Smooth muscle cell (in vitro differentiated cells): ENCODE data around the gene LRMDA. TPM values are rescaled to one million over a fixed set of nuclear protein-coding genes. Genes with fewer than 3 reads are reported as not detected.

Experiments
- DNase-seq: peaks from one replicate; lab custom pipeline; 2025; ENCODE audit not compliant: unreplicated experiment; lab: John Stamatoyannopoulos, UW
- H2AFZ ChIP-seq: fragments of 200-600 bp; sonication (generic); 2 replicates; pipeline ENCODE4 v1.6.0; 2016; ENCODE audit warnings: antibody characterized with exemption, low read depth, mild to moderate bottlenecking
- H3F3A ChIP-seq: fragments of 200-600 bp; sonication (generic); 2 replicates; pipeline ENCODE4 v1.6.0; 2017; ENCODE audit warnings: antibody characterized with exemption, low read depth
- H3K27ac ChIP-seq: fragments of 200-600 bp; sonication (generic); 2 replicates; pipeline ENCODE4 v1.5.1; 2016; ENCODE audit warnings: low read depth, mild to moderate bottlenecking
- H3K27me3 ChIP-seq: fragments of 200-600 bp; sonication (generic); 2 replicates; pipeline ENCODE4 v1.6.1; 2016; ENCODE audit warnings: low read depth, mild to moderate bottlenecking
- H3K36me3 ChIP-seq: fragments of 200-600 bp; sonication (generic); 2 replicates; pipeline ENCODE4 v1.5.1; 2016; ENCODE audit warnings: low read depth
- H3K4me1 ChIP-seq: fragments of 200-600 bp; sonication (generic); 2 replicates; pipeline ENCODE4 v1.5.1; 2016; ENCODE audit warnings: low read depth
- H3K4me2 ChIP-seq: fragments of 200-600 bp; sonication (generic); 2 replicates; pipeline ENCODE4 v1.6.0; 2016; ENCODE audit warnings: mild to moderate bottlenecking
- H3K4me3 ChIP-seq: fragments of 200-600 bp; sonication (generic); 2 replicates; pipeline ENCODE4 v1.5.1; 2016; ENCODE audit warnings: mild to moderate bottlenecking
- H3K79me2 ChIP-seq: fragments of 200-600 bp; sonication (generic); 2 replicates; pipeline ENCODE4 v1.6.0; 2016; ENCODE audit warnings: low read depth, mild to moderate bottlenecking
- H3K9ac ChIP-seq: fragments of 200-600 bp; sonication (generic); 2 replicates; pipeline ENCODE4 v1.6.0; 2016; ENCODE audit warnings: low read depth
- H3K9me3 ChIP-seq: fragments of 200-600 bp; sonication (generic); replicated peaks from 2 replicates; pipeline ENCODE4 v1.5.1; 2016; ENCODE audit warnings: low read depth
- H4K20me1 ChIP-seq: fragments of 200-600 bp; sonication (generic); 2 replicates; pipeline ENCODE4 v1.6.0; 2016; ENCODE audit warnings: low read depth
- CTCF ChIP-seq: fragments of 200-600 bp; sonication (generic); IDR thresholded peaks from 2 replicates; pipeline ENCODE4 v1.5.1; 2017; ENCODE audit warnings: borderline replicate concordance, mild to moderate bottlenecking, antibody characterized with exemption; ENCODE audit not compliant: insufficient read depth, poor library complexity, severe bottlenecking
- WGBS: methylation state at CpG from one replicate; pipeline ENCODE4 v1.1.7; 2016; ENCODE audit warnings: low lambda C conversion rate; 5-methylcytosine and 5-hydroxymethylcytosine counted together
- polyA plus RNA-seq: library from polyadenylated mRNA; unstranded; fragments of >200 nt; fragmentation: Nextera tagmentation; extraction: Ambion mirVana; gene quantifications from 2 replicates; pipeline ENCODE4 v1.2.1, GENCODE V29; 2016
- total RNA-seq: library from RNA; depleted of rRNA; stranded (reverse); fragments of >200 nt; gene quantifications from 2 replicates; pipeline ENCODE4 v1.2.3, GENCODE V29; 2014

Gene LRMDA
- total and polyA plus RNA-seq, 2 experiments from 2014 or later = 1.5 to 1.6 TPM

- H2AFZ ChIP-seq = no peak overlapping the region
- H3K9me3 ChIP-seq = no peaks in the 10 kb centered on the region
- no peak overlapping the region for H3K9ac ChIP-seq
- H3K79me2 ChIP-seq = no peaks in the 10 kb centered on the region
- H3K36me3 ChIP-seq = no peaks in the 10 kb centered on the region
- H3F3A ChIP-seq = peaks cover 13% of the 10 kb centered on the region
- H4K20me1 ChIP-seq = no peaks in the 10 kb centered on the region
- H3K27me3 ChIP-seq = no peaks in the 10 kb centered on the region
- peaks cover 9% of the 10 kb centered on the region for H3K4me1 ChIP-seq
- TF ChIP-seq CTCF = no peak
- no peak overlapping the region for H3K27ac ChIP-seq
- 96% methylated on average over 5 of the region's 5 CpGs for WGBS
- no peak overlapping the region for H3K4me2 ChIP-seq
- no peak for DNase-seq
- no peak overlapping the region for H3K4me3 ChIP-seq
These were observed 902.8 kb downstream of the LRMDA start for GRCh38 chr10:76334255-76334654.

GRCh38 chr10:76336213-76336963, 905.0 kb downstream of the LRMDA start:
- no peak overlapping the region for H3K4me3 ChIP-seq
- H3K27ac ChIP-seq = no peak overlapping the region

GRCh38 chr10:76337641-76338040, 906.2 kb downstream of the LRMDA start:
- peaks cover 13% of the 10 kb centered on the region for H3F3A ChIP-seq
- no peak overlapping the region for H3K9ac ChIP-seq
- H3K4me3 ChIP-seq = no peak overlapping the region
- H3K27ac ChIP-seq = peak overlapping the region; percentile 6
- H3K36me3 ChIP-seq = no peaks in the 10 kb centered on the region
- H3K4me2 ChIP-seq = no peak overlapping the region
- no peaks in the 10 kb centered on the region for H3K27me3 ChIP-seq
- H3K79me2 ChIP-seq = no peaks in the 10 kb centered on the region
- no peak overlapping the region for H2AFZ ChIP-seq
- H4K20me1 ChIP-seq = no peaks in the 10 kb centered on the region
- no peak for DNase-seq
- 13% methylated on average over 1 of the region's 1 CpG for WGBS
- TF ChIP-seq CTCF = no peak
- no peaks in the 10 kb centered on the region for H3K9me3 ChIP-seq
- H3K4me1 ChIP-seq = peaks cover 9% of the 10 kb centered on the region

More at GRCh38 chr10:76336213-76336963, 905.0 kb downstream of the LRMDA start:
- TF ChIP-seq CTCF = no peak
- Histone ChIP-seq H3K4me2 (no peak overlapping the region), H3F3A (peaks cover 13% of the 10 kb centered on the region), H3K79me2 (no peaks in the 10 kb centered on the region), H4K20me1 (no peaks in the 10 kb centered on the region), H3K27me3 (no peaks in the 10 kb centered on the region), H3K36me3 (no peaks in the 10 kb centered on the region), H3K9ac (no peak overlapping the region), H3K9me3 (no peaks in the 10 kb centered on the region), H2AFZ (no peak overlapping the region), H3K4me1 (peaks cover 9% of the 10 kb centered on the region)
- DNase-seq = no peak
- WGBS = 31% methylated on average over 1 of the region's 1 CpG

- Histone ChIP-seq H2AFZ (no peak overlapping the region), H3K36me3 (no peaks in the 10 kb centered on the region), H3K9me3 (no peaks in the 10 kb centered on the region), H3K9ac (no peak overlapping the region), H3K27me3 (no peaks in the 10 kb centered on the region), H3K4me2 (no peak overlapping the region), H3K27ac (peak overlapping the region; percentile 6), H3K79me2 (no peaks in the 10 kb centered on the region), H3K4me3 (no peak overlapping the region), H3K4me1 (peaks cover 9% of the 10 kb centered on the region), H3F3A (peaks cover 13% of the 10 kb centered on the region), H4K20me1 (no peaks in the 10 kb centered on the region)
- TF ChIP-seq CTCF = no peak
- no peak for DNase-seq
- WGBS = 99% methylated on average over 2 of the region's 2 CpGs
These were observed 906.8 kb downstream of the LRMDA start for GRCh38 chr10:76338187-76338586.
